Neural cell (in vitro differentiated cells): ENCODE results near the gene FAM240A. TPM values are rescaled to one million over a fixed set of nuclear protein-coding genes. Genes with fewer than 3 reads are reported as not detected.

Source experiments
- H2AFZ ChIP-seq: fragments of 200-600, 300-800 bp; sonication (generic), shearing (Covaris generic); 2 replicates; pipeline ENCODE4 v1.6.0; 2014; ENCODE audit warnings: low read depth, mild to moderate bottlenecking, antibody characterized with exemption, low read length, moderate library complexity
- H3F3A ChIP-seq: fragments of 200-600 bp; shearing (Covaris generic); 2 replicates; pipeline ENCODE4 v1.6.1; 2016; ENCODE audit warnings: mild to moderate bottlenecking, moderate library complexity, mixed read lengths, antibody characterized with exemption, low read length; ENCODE audit not compliant: insufficient read depth, poor library complexity, severe bottlenecking
- H3K27ac ChIP-seq: fragments of 200-600, 300-800 bp; sonication (generic), shearing (Covaris generic); 2 replicates; pipeline ENCODE4 v1.5.1; 2014; ENCODE audit warnings: mild to moderate bottlenecking, low read length, moderate library complexity
- H3K27me3 ChIP-seq: fragments of 300-800, 200-600 bp; sonication (generic), shearing (Covaris generic); 2 replicates; pipeline ENCODE4 v1.6.0; 2014; ENCODE audit warnings: mild to moderate bottlenecking, low read depth, low read length, moderate library complexity; ENCODE audit not compliant: insufficient read depth
- H3K36me3 ChIP-seq: fragments of 300-800, 200-600 bp; sonication (generic), shearing (Covaris generic); 2 replicates; pipeline ENCODE4 v1.5.1; 2014; ENCODE audit warnings: mild to moderate bottlenecking, antibody characterized with exemption, low read length, moderate library complexity; ENCODE audit not compliant: insufficient read depth
- H3K4me2 ChIP-seq: fragments of 300-800, 200-600 bp; sonication (generic), shearing (Covaris generic); 2 replicates; pipeline ENCODE4 v1.6.0; 2014; ENCODE audit warnings: mild to moderate bottlenecking, low read length
- H3K4me3 ChIP-seq: fragments of 300-800, 200-600 bp; sonication (generic), shearing (Covaris generic); 2 replicates; pipeline ENCODE4 v1.5.1; 2014; ENCODE audit warnings: mild to moderate bottlenecking, low read length, moderate library complexity
- H3K79me2 ChIP-seq: fragments of 200-600 bp; shearing (Covaris generic); replicated peaks from 2 replicates; pipeline ENCODE4 v1.6.0; 2014; ENCODE audit warnings: mild to moderate bottlenecking, low read length, moderate library complexity; ENCODE audit not compliant: insufficient read depth
- H3K9ac ChIP-seq: fragments of 300-800, 200-600 bp; sonication (generic), shearing (Covaris generic); 2 replicates; pipeline ENCODE4 v1.6.1; 2016; ENCODE audit warnings: mild to moderate bottlenecking, low read length, mixed read lengths
- H3K9me2 ChIP-seq: fragments of 200-600 bp; shearing (Covaris generic); 2 replicates; pipeline ENCODE4 v1.6.1; 2016; ENCODE audit warnings: mild to moderate bottlenecking, low read length, mixed read lengths; ENCODE audit not compliant: insufficient read depth
- H3K9me3 ChIP-seq: fragments of 200-600, 300-800 bp; sonication (generic), shearing (Covaris generic); 2 replicates; pipeline ENCODE4 v1.6.1; 2016; ENCODE audit warnings: mild to moderate bottlenecking, mixed run types, low read length, moderate library complexity, mixed read lengths
- H4K20me1 ChIP-seq: fragments of 200-600 bp; shearing (Covaris generic); 2 replicates; pipeline ENCODE4 v1.6.1; 2016; ENCODE audit warnings: mild to moderate bottlenecking, mixed run types; ENCODE audit not compliant: insufficient read depth
- EP300 ChIP-seq: fragments of 450-650 bp; conservative IDR thresholded peaks from 2 replicates; pipeline ENCODE4 v1.6.1; 2014; ENCODE audit warnings: antibody characterized with exemption, mild to moderate bottlenecking, moderate library complexity; ENCODE audit not compliant: poor library complexity, severe bottlenecking
- EZH2 ChIP-seq: fragments of 200-600, 300-800 bp; shearing (Covaris generic), sonication (generic); IDR thresholded peaks from 2 replicates; pipeline ENCODE4 v1.6.1; 2014; ENCODE audit warnings: antibody characterized with exemption, low read length, borderline replicate concordance, mild to moderate bottlenecking; ENCODE audit not compliant: insufficient read depth, poor library complexity, severe bottlenecking
- MXI1 ChIP-seq: fragments of 450-650 bp; conservative IDR thresholded peaks from 2 replicates; pipeline ENCODE4 v1.6.1; 2014; ENCODE audit warnings: antibody characterized with exemption, mild to moderate bottlenecking; ENCODE audit not compliant: poor library complexity, severe bottlenecking
- POLR2AphosphoS5 ChIP-seq: IDR thresholded peaks from 2 replicates; pipeline ENCODE4 v1.6.1; 2012
- RAD21 ChIP-seq: fragments of 450-650 bp; conservative IDR thresholded peaks from 2 replicates; pipeline ENCODE4 v1.6.1; 2014; ENCODE audit warnings: antibody characterized with exemption, mild to moderate bottlenecking, moderate library complexity
- SMC3 ChIP-seq: fragments of 450-650 bp; conservative IDR thresholded peaks from 2 replicates; pipeline ENCODE4 v1.6.1; 2014; ENCODE audit warnings: antibody characterized with exemption, mild to moderate bottlenecking, moderate library complexity; ENCODE audit not compliant: poor library complexity
- TAF1 ChIP-seq: IDR thresholded peaks from 2 replicates; pipeline ENCODE4 v1.6.1; 2012; ENCODE audit warnings: low read depth
- polyA plus RNA-seq: library from polyadenylated mRNA; depleted of rRNA; stranded (reverse); fragments of >200 nt; gene quantifications from 2 replicates; pipeline ENCODE4 v1.2.3, GENCODE V29; 2014
- TF ChIP-seq, protein P1 (sequence below): IDR thresholded peaks from 2 replicates; pipeline ENCODE4 v1.6.1; 2012; ENCODE audit warnings: borderline replicate concordance
- TF ChIP-seq, protein P2 (sequence below): fragments of 450-650 bp; IDR thresholded peaks from 2 replicates; pipeline ENCODE4 v1.5.1; 2014; ENCODE audit warnings: antibody characterized with exemption, mild to moderate bottlenecking, moderate library complexity; ENCODE audit not compliant: poor library complexity, severe bottlenecking

FAM240A gene
- polyA plus RNA-seq, 1 donor from 2014 or later, result not detected

DNA sequence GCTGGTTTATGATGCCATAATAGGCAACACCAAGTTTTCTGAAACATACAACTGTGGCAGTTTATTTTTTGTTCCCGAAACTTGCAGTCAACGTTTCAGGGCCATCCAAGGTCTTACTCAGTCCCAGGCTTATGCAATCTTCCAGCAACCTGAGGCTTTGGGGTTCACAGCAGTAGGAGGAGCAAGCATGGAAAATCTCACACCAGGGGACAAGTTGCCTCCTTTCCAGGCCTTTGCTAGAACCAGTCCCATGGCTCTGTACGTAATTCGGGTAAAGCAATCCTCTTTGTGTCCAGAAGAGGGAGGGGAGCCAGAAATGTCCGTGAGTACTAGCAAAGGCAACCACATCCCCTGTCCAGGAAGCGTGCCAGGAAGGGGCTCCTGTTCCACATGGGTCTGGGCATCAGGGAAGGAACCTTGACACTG, 4.7 kb upstream of the FAM240A start:
- TF ChIP-seq TAF1 (no peak), MXI1 (no peak), SMC3 (no peak), RAD21 (no peak), POLR2AphosphoS5 (no peak), EZH2 (no peak), EP300 (no peak)
- TF ChIP-seq, protein P1, sequence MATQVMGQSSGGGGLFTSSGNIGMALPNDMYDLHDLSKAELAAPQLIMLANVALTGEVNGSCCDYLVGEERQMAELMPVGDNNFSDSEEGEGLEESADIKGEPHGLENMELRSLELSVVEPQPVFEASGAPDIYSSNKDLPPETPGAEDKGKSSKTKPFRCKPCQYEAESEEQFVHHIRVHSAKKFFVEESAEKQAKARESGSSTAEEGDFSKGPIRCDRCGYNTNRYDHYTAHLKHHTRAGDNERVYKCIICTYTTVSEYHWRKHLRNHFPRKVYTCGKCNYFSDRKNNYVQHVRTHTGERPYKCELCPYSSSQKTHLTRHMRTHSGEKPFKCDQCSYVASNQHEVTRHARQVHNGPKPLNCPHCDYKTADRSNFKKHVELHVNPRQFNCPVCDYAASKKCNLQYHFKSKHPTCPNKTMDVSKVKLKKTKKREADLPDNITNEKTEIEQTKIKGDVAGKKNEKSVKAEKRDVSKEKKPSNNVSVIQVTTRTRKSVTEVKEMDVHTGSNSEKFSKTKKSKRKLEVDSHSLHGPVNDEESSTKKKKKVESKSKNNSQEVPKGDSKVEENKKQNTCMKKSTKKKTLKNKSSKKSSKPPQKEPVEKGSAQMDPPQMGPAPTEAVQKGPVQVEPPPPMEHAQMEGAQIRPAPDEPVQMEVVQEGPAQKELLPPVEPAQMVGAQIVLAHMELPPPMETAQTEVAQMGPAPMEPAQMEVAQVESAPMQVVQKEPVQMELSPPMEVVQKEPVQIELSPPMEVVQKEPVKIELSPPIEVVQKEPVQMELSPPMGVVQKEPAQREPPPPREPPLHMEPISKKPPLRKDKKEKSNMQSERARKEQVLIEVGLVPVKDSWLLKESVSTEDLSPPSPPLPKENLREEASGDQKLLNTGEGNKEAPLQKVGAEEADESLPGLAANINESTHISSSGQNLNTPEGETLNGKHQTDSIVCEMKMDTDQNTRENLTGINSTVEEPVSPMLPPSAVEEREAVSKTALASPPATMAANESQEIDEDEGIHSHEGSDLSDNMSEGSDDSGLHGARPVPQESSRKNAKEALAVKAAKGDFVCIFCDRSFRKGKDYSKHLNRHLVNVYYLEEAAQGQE, result no peak
- TF ChIP-seq, protein P2, sequence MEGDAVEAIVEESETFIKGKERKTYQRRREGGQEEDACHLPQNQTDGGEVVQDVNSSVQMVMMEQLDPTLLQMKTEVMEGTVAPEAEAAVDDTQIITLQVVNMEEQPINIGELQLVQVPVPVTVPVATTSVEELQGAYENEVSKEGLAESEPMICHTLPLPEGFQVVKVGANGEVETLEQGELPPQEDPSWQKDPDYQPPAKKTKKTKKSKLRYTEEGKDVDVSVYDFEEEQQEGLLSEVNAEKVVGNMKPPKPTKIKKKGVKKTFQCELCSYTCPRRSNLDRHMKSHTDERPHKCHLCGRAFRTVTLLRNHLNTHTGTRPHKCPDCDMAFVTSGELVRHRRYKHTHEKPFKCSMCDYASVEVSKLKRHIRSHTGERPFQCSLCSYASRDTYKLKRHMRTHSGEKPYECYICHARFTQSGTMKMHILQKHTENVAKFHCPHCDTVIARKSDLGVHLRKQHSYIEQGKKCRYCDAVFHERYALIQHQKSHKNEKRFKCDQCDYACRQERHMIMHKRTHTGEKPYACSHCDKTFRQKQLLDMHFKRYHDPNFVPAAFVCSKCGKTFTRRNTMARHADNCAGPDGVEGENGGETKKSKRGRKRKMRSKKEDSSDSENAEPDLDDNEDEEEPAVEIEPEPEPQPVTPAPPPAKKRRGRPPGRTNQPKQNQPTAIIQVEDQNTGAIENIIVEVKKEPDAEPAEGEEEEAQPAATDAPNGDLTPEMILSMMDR, result no peak
- Histone ChIP-seq H3K27me3 (no peaks in the 10 kb centered on the region), H3K9me3 (no peaks in the 10 kb centered on the region), H3K9me2 (no peaks in the 10 kb centered on the region), H3K4me3 (no peak overlapping the region), H2AFZ (no peak overlapping the region), H3F3A (no peaks in the 10 kb centered on the region), H3K36me3 (no peaks in the 10 kb centered on the region), H3K27ac (no peak overlapping the region), H4K20me1 (no peaks in the 10 kb centered on the region), H3K9ac (no peak overlapping the region), H3K79me2 (no peaks in the 10 kb centered on the region), H3K4me2 (no peak overlapping the region)

DNA sequence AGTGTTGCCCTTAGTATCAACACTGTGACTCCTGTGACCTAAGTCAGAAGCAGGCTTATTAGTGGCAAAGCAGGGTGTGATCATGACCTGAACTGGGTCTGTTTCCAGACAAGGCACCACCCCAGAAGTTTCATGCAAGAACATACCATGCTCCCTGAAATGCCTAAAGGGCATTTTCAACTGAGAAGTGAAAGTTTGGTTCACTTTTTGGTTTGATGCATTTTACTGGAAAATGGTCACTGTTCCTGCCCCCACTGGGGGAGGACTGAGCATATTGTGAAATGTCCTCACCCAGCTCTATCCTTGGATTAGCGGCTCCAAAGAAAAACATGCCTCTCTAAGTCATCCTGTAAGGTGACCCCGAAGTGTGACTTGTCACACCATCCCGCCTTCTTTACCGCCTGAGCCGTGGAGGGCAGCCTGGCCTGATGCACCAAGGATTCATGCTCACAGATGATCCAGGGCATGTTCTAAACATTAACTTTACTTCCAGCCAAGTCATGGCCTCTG, 3.1 kb upstream of the FAM240A start:
- Histone ChIP-seq H3K9me3 (no peaks in the 10 kb centered on the region), H3K4me3 (no peak overlapping the region), H3K79me2 (no peaks in the 10 kb centered on the region), H3K9ac (no peak overlapping the region), H3K36me3 (no peaks in the 10 kb centered on the region), H3K9me2 (no peaks in the 10 kb centered on the region), H3K27ac (no peak overlapping the region), H4K20me1 (no peaks in the 10 kb centered on the region), H3F3A (no peaks in the 10 kb centered on the region), H2AFZ (no peak overlapping the region), H3K4me2 (no peak overlapping the region), H3K27me3 (no peaks in the 10 kb centered on the region)
- no peak for TF ChIP-seq RAD21
- TF ChIP-seq TAF1, result no peak
- TF ChIP-seq POLR2AphosphoS5, result no peak
- TF ChIP-seq EP300, result no peak
- TF ChIP-seq, protein P1, result no peak
- TF ChIP-seq MXI1, result no peak
- TF ChIP-seq, protein P2, result no peak
- no peak for TF ChIP-seq SMC3
- TF ChIP-seq EZH2, result no peak
